GM18858 (cell line): Measurements from ENCODE around the gene SUPT20HL1.
"Not testable (repeated sequence)": the region's sequence is repeated elsewhere in the genome, so short reads cannot be mapped to it uniquely, and the experiment has no call there.

ENCODE experiments used
- ATAC-seq: cut with Tn5 transposase; IDR thresholded peaks from one replicate; pipeline ENCODE4 v1.9.1; 2021; ENCODE audit not compliant: unreplicated experiment

SUPT20HL1 gene

DNA sequence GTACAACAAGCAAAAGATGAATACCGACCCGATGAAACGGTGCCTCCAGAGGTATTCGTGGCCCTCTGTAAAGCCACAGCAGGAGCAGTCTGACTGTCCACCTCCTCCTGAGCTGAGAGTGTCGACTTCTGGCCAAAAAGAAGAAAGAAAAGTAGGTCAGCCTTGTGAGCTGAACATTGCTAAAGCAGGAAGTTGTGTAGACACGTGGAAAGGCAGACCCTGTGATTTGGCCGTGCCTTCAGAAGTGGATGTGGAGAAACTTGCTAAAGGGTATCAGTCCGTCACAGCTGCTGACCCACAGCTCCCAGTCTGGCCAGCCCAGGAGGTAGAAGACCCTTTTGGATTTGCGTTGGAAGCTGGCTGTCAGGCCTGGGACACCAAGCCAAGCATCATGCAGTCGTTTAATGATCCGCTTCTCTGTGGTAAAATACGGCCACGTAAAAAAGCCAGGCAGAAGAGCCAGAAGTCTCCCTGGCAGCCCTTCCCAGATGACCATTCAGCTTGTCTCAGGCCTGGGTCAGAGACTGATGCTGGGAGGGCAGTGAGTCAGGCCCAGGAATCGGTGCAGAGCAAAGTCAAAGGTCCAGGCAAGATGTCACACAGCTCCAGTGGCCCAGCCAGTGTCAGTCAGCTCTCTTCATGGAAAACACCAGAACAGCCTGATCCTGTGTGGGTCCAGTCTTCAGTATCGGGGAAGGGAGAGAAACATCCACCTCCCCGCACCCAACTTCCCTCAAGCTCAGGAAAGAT lies 3.2 kb downstream of the SUPT20HL1 start:
- not testable (repeated sequence) for ATAC-seq

DNA sequence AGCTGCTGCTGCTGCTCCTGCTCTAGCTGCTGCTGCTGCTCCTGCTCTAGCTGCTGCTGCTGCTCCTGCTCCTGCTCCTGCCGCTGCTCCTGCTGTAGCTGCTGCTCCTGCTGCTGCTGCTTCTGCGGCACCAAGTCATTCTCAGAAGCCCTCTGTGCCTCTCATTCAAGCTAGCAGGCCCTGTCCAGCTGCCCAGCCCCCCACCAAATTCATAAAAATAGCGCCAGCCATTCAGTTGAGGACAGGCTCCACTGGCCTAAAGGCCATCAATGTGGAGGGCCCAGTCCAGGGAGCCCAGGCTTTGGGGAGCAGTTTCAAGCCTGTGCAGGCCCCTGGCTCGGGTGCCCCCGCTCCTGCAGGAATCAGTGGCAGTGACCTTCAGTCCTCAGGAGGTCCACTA lies 3.9 kb downstream of the SUPT20HL1 start:
- no peak for ATAC-seq

DNA sequence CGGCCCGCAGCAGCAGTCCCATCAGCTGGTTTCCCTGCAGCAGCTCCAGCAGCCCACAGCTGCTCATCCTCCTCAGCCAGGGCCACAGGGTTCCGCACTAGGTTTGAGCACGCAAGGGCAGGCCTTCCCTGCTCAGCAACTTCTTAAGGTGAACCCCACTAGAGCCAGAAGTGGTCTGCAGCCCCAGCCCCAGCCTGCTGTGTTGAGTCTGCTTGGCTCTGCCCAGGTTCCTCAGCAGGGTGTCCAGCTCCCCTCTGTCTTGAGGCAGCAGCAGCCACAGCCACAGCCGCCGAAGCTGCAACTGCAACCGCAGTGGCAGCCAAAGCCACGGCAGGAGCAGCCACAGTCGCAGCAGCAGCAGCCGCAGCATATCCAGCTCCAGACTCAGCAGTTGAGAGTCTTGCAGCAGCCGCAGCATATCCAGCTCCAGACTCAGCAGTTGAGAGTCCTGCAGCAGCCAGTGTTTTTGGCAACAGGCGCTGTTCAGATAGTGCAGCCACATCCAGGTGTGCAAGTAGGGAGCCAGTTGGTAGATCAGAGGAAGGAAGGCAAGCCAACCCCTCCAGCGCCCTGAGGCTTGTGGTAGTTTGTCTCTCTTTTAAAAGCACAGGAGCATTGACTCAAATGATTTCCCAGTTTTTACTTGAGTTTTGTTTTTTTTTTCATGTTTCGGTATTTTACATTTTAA lies 4.6 kb downstream of the SUPT20HL1 start:
- no peak for ATAC-seq

DNA sequence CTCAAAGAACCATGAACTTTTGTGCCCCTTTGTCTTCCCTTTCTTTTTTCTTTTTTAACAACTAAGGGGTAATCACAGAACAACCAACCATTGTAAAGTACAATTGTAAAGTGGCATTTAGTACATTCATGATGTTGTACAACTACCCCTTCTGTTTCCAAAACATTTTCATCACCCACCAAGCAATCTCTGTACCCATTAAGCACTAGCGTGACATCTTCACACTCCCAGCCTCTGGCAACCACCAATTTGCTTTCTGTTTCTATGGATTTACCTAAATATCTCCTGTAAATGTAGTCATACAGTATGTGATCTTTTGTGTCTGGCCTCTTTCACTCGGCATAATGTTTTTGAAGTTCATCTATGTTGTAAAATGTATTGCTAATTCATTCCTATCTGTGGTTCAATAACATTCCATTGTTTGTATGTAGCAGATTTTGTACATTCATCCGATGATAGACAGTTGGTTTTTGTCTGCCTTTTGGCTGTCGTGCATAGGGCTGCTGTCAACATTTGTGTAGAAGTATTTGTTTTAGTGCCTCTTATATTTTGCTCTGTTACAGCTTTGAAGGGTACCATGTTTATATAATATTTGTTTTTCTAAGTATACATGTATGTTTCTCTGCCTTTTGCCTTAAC lies 6.4 kb downstream of the SUPT20HL1 start:
- not testable (repeated sequence) for ATAC-seq

DNA sequence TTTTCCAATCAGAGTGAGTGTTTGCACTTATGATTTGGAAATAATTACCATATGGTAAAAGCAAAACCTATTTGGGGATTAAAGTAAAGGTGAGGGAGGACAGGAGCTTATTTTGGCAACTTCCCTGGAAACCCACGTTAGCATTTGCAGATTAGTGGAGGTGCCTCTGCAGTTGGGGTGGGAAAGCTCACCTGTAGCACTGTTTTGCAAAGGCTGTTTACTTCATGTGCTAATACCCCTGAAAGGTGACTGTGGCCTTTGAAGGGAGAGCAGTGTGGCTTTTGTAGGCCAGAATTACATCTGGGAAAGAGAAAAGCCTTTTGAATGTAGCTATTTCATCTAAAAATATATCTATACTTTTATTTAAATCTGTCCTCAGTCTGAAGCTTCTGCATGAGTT lies 9.4 kb downstream of the SUPT20HL1 start:
- ATAC-seq = no peak

DNA sequence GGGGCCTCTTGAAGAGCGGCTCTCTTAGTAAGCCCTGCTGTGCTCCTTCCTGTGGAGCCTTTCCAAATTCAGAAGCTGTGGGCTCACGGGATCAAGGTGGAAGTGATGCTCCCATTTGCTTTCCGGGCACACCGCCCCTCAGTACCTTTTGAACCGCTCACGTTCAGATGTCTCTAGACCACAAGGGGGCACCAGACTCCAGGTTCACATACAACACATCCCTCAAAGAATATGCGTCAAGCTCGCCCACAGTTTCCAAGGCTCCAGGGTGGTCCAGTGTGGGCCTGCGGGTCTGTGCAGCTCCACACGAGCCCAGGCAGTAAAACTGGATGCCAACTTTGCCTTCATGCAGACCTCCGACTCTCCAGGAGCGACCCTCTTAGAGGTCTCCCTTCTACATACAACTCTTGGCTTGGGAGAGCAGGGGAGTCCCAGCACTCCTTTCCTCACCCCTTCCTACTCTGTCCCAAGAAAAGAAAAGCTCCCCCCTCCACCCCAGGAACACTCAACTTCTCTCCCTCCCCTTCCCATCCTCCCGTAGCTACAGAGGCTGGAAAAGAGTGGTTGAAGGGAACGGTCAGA lies 11.0 kb downstream of the SUPT20HL1 start:
- ATAC-seq = no peak

DNA sequence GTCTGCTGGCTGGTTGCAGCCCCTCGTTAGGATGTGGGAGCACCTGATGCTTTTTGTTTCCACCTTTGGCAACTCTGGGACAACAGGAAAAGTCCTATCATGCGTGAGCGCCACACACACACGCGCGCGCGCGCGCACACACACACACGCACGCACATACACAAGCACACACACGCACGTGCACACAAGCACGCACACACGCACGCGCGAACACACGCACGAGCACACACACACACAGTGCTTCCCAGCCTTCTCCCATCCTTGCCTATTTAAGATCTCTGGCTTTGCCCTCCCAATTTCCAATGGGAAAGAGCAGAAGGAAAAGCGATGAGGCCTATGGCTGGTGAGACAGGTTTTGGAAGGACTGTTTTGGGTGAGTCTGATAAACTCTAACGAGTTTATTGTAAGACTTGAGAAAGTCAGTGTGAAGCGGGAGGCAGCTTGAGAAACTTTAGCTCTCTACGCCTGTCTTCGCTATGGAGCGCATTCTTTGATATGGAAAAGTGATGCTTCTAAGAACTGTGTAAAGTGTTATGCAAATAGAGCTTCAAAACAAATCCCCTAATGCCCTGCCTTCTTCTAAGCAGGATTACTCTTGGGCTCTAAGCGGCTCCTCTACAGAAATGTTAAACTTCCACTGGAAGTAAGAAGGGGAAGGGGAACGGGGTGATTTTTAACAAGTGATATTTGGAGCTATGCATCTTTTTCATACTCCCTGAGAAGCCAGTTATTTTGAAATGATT lies 11.8 kb downstream of the SUPT20HL1 start:
- no peak for ATAC-seq

DNA sequence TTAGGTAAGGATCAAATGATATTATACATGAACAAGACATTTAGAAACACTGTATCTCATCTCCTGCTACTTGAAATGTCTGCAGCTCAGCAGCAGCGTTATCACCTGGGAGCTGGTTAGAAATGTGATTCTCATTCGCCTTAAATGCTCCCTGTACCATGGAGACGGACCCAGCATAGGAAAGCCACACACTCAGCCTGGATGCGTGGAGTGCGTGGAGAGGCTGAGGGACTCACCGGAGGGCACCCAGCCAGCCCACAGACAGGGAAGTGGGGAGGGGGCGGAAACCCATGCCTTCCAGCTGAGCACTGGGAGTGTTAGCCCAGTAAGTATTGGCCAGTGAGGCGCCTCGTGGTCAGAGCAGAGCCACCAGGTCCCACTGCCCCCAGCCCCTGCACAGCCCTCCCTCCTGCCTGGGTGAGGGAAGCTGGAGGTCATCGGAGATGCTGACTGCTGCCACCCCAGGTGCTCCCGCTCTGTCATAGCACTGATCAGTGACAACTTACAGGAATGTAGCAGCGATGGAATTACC lies 15.2 kb downstream of the SUPT20HL1 start:
- ATAC-seq = no peak

DNA sequence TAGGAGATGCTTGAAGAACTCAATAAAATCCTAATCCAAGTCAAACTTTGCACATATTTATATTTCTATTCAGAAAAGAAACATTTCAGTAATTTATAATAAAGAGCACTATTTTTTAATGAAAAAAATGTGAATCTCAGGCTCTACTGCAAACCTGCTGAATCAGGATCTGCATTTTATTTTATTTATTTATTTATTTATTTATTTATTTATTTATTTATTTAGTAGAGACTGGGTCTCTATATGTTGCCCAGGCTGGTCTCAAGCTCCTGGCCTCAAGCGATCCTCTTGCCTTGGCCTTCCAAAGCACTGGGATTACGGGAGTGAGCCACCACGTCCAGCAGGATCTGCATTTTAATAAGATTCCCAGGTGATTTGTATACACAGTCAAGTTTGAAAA lies 16.0 kb downstream of the SUPT20HL1 start:
- ATAC-seq = no peak

DNA sequence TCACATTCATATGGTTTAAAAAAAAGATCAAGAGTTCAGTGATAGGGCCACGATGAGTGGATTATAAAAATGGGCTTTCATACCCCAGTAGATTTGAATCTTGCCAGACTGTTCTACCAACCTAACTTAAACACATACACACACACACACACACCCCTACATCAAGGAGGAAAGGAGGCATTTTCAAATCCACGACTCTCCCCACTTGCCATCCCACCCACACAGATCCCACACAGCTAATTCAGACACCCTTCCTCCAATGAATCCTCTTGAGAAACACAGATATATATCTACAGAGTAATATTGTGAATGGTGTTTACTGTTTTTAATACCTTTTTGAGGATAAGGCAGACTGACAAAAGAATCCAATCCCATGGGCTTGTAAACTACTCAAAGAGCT lies 16.8 kb downstream of the SUPT20HL1 start:
- ATAC-seq = no peak

DNA sequence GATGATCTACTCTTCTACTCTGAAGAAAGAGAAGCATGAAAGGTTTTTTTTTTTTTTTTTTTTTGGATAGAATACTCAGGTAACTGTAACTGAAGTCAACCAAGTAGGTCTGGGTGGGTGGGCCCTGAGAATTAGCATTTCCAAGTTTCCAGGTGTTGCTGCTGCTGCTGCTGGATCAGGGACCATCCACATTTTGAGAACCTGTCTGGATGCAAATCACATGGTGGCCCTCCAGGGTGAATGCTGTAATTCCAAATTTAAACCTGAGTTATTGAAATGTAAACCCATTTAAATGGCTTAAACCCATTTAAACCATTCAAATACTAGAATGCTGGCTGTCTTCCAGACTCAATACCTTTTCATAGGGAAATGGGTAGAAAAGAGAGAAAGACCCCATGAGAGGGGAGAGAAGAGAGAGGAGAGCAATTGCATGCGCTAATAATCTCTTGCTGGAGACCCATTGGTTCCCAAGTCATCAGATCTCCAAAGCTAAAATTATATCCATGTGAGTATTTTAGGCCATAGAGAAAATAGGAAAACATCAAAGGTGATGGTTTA lies 17.6 kb downstream of the SUPT20HL1 start:
- ATAC-seq = no peak

DNA sequence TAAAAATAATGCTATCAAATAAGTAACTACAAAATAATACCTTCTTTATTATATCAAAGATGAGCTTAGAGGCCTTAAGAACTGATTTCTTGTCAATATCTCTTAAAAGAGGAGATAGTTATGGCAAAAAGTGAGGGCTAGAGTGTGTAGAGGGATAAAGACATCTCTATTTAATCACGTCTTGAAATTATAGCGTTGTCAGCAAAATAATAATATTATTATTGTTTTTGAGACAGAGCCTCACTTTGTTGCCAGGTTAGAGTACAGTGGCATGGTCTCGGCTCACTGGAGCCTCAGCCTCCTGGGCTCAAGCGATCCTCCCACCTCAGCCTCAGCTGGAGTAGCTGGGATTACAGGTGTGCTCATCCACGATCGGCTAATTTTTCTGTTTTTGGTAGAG lies 18.3 kb downstream of the SUPT20HL1 start:
- no peak for ATAC-seq

DNA sequence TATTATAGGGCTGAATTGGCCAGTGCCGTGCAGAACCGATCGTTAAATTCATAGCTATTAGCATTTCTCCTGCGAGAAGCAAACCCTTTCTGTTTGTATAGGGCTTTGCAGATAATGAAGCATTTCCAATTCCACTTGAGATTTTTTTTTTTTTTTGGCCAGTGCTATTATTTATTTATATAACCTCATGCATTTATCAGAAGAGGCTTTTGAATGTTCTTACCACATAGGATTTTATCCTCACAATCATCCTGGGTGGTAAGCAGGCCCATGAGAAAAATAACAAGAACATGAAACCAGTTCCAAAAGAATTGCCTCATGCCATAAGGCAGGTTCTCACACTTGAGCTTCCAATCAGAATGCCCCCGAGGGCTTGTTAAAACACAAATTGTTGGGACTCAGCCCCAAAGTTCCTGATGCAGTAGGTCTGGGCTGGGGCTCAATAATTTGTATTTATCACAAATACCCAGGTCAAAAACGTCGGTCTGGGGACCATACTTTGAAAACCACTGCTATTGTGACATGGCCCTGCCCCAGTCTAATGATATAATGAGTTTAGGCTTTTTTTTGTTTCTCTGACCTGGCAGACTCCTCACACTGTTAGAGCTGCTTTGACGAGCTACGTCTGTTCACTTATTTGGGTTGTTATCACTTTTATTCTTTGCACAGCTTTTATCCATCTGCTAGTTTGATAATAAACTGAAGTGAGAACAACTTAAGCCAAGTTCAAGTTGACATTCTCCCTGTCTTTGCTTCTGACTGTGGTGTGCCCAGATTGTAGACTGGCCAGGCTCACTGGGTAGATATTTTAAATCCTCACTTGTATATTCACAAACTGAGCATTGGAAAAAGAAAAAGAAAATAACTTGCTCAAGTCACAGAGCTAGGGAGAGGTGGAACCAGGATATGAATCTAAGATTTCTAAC lies 20.1 kb downstream of the SUPT20HL1 start:
- no peak for ATAC-seq

DNA sequence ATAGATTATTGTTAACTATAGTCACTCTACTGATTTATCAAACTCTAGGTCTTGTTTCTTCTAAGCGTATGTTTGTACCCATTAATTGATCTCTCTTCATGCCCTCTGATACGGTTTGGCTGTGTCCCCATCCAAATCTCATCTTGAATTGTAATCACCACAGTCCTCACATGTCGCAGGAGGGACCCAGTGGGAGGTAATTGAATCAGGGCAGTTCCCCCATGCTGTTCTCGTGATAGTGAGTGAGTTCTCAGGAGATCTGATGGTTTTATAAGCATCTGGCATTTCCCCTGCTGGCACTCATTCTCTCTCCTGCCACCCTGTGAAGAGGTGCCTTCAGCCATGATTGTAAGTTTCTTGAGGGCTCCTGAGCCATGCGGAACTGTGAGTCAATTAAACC lies 21.9 kb downstream of the SUPT20HL1 start:
- ATAC-seq = not testable (repeated sequence)

DNA sequence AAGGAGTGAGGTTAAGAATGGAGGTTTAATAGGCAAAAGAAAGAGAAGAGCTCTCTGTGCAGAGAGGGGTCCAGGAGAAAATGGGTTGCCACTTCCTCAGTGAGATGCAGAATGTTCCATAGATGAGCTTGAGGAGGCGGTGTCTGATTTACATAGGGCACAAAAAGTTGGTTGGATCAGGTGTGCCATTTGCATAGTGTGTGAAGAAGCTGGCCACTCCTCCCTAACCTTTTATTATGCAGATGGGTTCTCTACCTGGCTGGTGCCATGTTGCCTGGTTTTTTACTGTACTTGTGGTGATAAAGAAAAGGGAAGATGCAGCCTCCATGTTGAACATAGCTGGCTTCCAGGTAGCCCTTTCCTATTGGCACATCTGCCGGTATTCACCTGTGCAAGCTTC lies 27.3 kb downstream of the SUPT20HL1 start:
- ATAC-seq = no peak

DNA sequence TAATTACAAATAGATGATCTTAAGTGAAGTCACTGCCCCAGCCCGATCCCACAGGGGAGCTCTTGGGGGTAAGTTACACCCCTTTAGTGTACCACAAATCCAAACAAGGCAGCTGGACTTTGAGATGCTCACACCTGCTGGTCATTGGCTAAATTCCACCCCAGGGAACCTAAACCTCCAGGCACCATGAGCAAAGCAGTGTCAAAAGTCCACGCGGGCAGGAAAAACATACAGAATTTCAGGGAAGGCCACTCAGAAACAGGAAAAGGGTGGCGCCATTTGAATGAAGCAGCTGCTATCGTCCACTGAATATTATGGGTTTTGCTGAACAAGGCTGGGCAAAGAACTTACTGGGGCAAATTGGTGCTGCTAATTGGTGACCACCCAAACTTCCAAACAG lies 30.9 kb downstream of the SUPT20HL1 start:
- ATAC-seq = no peak

DNA sequence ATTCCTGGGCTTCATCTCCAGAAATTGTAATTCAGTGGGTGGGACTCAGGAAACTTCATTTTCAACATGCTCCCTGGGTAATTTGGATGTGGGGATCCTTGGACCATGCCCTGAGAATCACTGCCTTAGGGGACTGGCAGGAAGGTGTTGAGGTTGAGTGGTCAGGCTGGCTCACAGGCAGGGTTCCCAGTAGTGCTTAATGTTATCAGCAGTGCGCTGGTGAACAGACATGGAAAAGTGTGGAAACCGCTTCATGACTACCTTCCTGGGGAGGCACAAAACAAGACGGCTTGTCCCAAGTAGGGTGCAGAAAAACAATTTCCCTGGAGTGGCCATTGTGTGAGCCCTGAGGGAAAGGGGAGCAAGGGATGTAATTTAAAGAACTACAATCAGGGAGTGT lies 31.4 kb downstream of the SUPT20HL1 start:
- no peak for ATAC-seq

DNA sequence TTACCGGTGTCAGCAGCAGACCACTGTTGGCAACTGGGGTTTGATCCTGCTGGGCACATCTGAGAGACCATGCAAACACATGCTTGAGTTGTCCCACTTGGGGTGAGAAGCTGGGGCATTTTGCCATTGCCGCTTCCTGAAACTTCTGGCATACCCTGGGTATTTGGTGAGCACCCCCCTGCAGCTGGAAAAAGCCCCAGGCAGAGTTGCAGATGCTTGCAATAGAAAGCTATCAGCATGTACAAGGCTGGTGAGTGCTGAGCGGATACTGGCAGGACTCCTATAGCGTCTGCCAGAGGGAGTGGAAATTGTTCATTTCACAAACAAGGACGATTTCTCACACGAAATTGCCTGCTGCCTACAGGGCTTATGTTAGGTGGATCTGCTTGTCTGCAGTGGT lies 32.3 kb downstream of the SUPT20HL1 start:
- no peak for ATAC-seq

DNA sequence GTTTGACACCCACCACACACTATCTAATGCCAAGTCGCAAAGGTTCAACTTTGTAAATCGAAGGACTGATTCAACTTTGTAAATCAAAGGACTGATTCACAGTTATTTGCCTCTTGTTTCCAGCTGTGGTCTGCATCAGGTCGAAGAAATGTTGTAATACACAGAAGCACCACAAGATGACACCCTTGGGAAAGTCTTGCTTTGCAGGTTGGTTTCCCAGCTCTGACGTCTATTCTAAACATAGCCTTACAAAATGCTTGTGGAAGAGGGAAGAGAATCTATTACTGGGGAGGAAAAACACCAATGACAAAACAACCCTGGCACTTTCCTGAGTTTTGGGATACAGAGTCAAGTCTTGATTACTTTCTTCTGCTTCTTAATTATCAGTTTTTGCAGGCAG lies 35.3 kb downstream of the SUPT20HL1 start:
- peak; percentile 69 for ATAC-seq
